GM12872 (cell line): ENCODE data around the gene NR1H4.

Experiments
- TF ChIP-seq, protein P1 (sequence below): IDR thresholded peaks from 3 replicates; pipeline ENCODE4 v1.5.1; 2011; ENCODE audit warnings: low read depth, mild to moderate bottlenecking, low read length, moderate library complexity; ENCODE audit not compliant: insufficient read depth

The NR1H4 gene

DNA sequence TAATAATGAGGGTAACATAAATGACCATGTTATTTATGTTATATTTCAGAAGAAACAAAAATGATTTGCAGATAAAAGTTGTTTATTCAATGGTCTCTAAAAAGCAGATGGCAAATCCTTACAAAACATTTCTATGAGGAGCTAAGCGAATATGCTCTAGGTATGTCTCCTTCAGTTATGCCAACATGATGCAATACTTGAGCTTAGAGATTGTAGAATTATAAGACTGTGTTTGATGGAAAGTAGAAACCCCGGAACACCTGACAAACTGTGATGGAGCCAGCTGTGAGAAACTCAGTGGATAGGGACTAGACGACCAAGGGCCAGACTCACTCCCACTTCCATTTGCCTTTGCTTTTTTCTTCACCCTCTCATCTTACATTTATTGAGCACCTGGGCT, 17.8 kb upstream of the NR1H4 start:
- TF ChIP-seq, protein P1, sequence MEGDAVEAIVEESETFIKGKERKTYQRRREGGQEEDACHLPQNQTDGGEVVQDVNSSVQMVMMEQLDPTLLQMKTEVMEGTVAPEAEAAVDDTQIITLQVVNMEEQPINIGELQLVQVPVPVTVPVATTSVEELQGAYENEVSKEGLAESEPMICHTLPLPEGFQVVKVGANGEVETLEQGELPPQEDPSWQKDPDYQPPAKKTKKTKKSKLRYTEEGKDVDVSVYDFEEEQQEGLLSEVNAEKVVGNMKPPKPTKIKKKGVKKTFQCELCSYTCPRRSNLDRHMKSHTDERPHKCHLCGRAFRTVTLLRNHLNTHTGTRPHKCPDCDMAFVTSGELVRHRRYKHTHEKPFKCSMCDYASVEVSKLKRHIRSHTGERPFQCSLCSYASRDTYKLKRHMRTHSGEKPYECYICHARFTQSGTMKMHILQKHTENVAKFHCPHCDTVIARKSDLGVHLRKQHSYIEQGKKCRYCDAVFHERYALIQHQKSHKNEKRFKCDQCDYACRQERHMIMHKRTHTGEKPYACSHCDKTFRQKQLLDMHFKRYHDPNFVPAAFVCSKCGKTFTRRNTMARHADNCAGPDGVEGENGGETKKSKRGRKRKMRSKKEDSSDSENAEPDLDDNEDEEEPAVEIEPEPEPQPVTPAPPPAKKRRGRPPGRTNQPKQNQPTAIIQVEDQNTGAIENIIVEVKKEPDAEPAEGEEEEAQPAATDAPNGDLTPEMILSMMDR: no peak

GRCh38 chr12:100458191-100458590, 15.5 kb upstream of the NR1H4 start:
- TF ChIP-seq, protein P1: no peak

GRCh38 chr12:100460702-100461101, 13.0 kb upstream of the NR1H4 start:
- TF ChIP-seq, protein P1: no peak

GRCh38 chr12:100461330-100461973, 12.2 kb upstream of the NR1H4 start:
- TF ChIP-seq, protein P1: no peak

- TF ChIP-seq, protein P1: no peak
These were observed 10.0 kb upstream of the NR1H4 start for GRCh38 chr12:100463661-100464060.

DNA sequence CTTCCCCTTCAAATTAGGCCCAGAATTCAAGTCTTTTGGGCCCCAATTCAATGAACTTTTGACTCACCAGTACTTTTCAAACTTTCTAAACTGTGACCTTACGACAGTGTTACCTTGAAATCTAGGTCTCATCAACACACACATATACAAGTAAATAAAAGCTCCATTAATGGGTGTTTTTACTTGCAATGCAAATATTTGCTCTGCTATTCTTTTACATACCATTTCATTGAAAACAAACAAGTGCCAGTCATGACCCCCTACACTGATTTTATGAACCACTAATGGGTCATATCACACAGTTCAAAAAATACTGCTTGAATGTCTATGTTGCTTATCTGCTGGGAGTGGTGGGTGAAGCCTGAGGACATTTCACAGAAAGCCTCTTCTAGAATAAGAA, 9.1 kb upstream of the NR1H4 start:
- TF ChIP-seq, protein P1: no peak

DNA sequence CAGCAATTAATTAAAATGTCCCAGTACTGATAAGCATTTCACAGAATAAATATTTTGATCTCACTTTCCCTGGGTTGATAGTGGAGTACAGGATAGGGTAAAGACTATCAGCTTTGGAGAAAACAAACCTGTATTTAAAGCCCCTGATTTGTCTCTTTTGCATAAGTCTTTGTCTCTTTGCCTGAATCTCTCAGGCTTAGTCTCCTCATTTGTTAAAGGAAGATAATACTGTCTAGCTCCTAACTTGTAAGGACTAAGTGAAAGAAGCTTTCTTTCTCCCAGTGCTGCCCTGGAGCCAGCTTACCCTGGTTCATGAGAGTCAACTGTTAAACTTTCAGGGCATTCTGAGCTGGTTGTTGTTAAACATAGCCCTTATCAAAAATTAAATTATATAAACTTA, 5.5 kb upstream of the NR1H4 start:
- TF ChIP-seq, protein P1: no peak
